ENCODE measurements around the gene ADAM29.
"Not testable (repeated sequence)": the region's sequence is repeated elsewhere in the genome, so short reads cannot be mapped to it uniquely, and the experiment has no call there.

Gene ADAM29

GRCh38 chr4:174972911-174973310, 54.8 kb downstream of the ADAM29 start:
- no peak for DNase-seq

GRCh38 chr4:174973336-174973735, 55.2 kb downstream of the ADAM29 start:
- no peak for DNase-seq

- no peak for DNase-seq
Observed at GRCh38 chr4:174983128-174983750, 65.1 kb downstream of the ADAM29 start.

GRCh38 chr4:174983870-174984269, 65.7 kb downstream of the ADAM29 start:
- not testable (repeated sequence) for DNase-seq

- no peak for DNase-seq
Observed at GRCh38 chr4:174989791-174990190, 71.6 kb downstream of the ADAM29 start.

- DNase-seq, result no peak
Observed at GRCh38 chr4:174993916-174994315, 75.8 kb downstream of the ADAM29 start.

GRCh38 chr4:174996079-174996478, 77.9 kb downstream of the ADAM29 start:
- no peak for DNase-seq

- DNase-seq, result no peak
Observed at GRCh38 chr4:174999407-174999806, 81.2 kb downstream of the ADAM29 start.

- DNase-seq, result no peak
Observed at GRCh38 chr4:175017751-175018150, 99.6 kb downstream of the ADAM29 start.

- DNase-seq, result not testable (repeated sequence)
Observed at GRCh38 chr4:175019447-175019846, 101.3 kb downstream of the ADAM29 start.

Measured in NCI-H2081 treated with DMSO at 0.1 percent for 48 hours (cell line).